Activated CD8-positive, alpha-beta T cell treated with anti-CD3 and anti-CD28 coated beads for 36 hours (primary cell): ENCODE measurements around the gene SLC9A5. TPM values are rescaled to one million over a fixed set of nuclear protein-coding genes. Genes with fewer than 3 reads are reported as not detected.

Source experiments
- ATAC-seq: fragments of 200-7000 bp; cut with Tn5 transposase; one replicate; pipeline ENCODE4 v1.10.0; 2021; ENCODE audit warnings: mild to moderate bottlenecking, moderate library complexity
- CTCF ChIA-PET: fragments of 350-600 bp; sonication (Branson Sonifier 250); formaldehyde crosslinking; loops from one replicate; lab custom pipeline; 2021; ENCODE audit warnings: antibody characterized with exemption; lab: Charles Lee
- POLR2A ChIA-PET: fragments of 350-600 bp; sonication (Branson Sonifier 250); formaldehyde crosslinking; loops from one replicate; lab custom pipeline; 2021; ENCODE audit warnings: antibody characterized with exemption; lab: Charles Lee
- DNase-seq: peaks from one replicate; pipeline ENCODE4 v3.0.0-alpha.2; 2020
- H3K27ac Mint-ChIP-seq: one replicate; pipeline ENCODE4 v1.8.0; 2021; ENCODE audit warnings: mild to moderate bottlenecking, mixed read lengths
- H3K27me3 Mint-ChIP-seq: one replicate; pipeline ENCODE4 v1.8.0; 2021; ENCODE audit warnings: mixed read lengths
- H3K36me3 Mint-ChIP-seq: one replicate; pipeline ENCODE4 v1.8.0; 2021; ENCODE audit warnings: low read depth, mixed read lengths
- H3K4me1 Mint-ChIP-seq: one replicate; pipeline ENCODE4 v1.8.0; 2021; ENCODE audit warnings: low read depth, mixed read lengths
- H3K4me3 Mint-ChIP-seq: one replicate; pipeline ENCODE4 v1.8.0; 2021; ENCODE audit warnings: mild to moderate bottlenecking, moderate library complexity, mixed read lengths
- H3K9me3 Mint-ChIP-seq: one replicate; pipeline ENCODE4 v1.8.0; 2021; ENCODE audit warnings: mixed read lengths
- CTCF ChIP-seq: fragments of 200-600 bp; IDR thresholded peaks from one replicate; pipeline ENCODE4 v1.8.0; 2022; ENCODE audit warnings: antibody characterized with exemption, mild to moderate bottlenecking
- intact Hi-C: fragments of 100-400 bp; cut with micrococcal nuclease; formaldehyde crosslinking; loops from one replicate; pipeline ENCODE4 v1.10.0; 2022
- total RNA-seq, 2 experiments: library from RNA; stranded (reverse); gene quantifications; one replicate each; pipeline ENCODE4 v1.2.3, GENCODE V29; 2021

Gene SLC9A5
- total RNA-seq, 2 experiments from 2014 or later = 7.7 to 8.1 TPM

GRCh38 chr16:67201411-67202345 is 47.1 kb upstream of the SLC9A5 start:
- Mint-ChIP-seq H3K36me3 (peaks cover 33% of the 10 kb centered on the region), H3K27ac (no peak overlapping the region), H3K27me3 (no peaks in the 10 kb centered on the region), H3K4me1 (peaks cover 4% of the 10 kb centered on the region), H3K4me3 (no peak overlapping the region), H3K9me3 (no peaks in the 10 kb centered on the region)
- ChIA-PET POLR2A (interaction anchor here (2.0 to 2.4 kb wide), 2 partner anchors 10 to 26 kb away, joined by 4 to 10 read pairs; partner anchors contain the start of gene TMEM208), CTCF (no interaction called here)
- no peak for ATAC-seq
- intact Hi-C loops = no loop called here
- DNase-seq = no peak
- TF ChIP-seq CTCF = no peak

- Mint-ChIP-seq H3K27me3 (no peaks in the 10 kb centered on the region), H3K9me3 (no peaks in the 10 kb centered on the region), H3K36me3 (peaks cover 29% of the 10 kb centered on the region), H3K4me3 (no peak overlapping the region), H3K27ac (no peak overlapping the region), H3K4me1 (no peaks in the 10 kb centered on the region)
- no peak for ATAC-seq
- intact Hi-C loops = no loop called here
- CTCF ChIA-PET = no interaction called here
- TF ChIP-seq CTCF = no peak
- POLR2A ChIA-PET = interaction anchor here (2.0 to 2.4 kb wide), 2 partner anchors 9 to 25 kb away, joined by 4 to 10 read pairs; partner anchors contain the start of gene TMEM208
- no peak for DNase-seq
These were observed 46.4 kb upstream of the SLC9A5 start for GRCh38 chr16:67202426-67202825.

- Mint-ChIP-seq H3K36me3 (peaks cover 25% of the 10 kb centered on the region), H3K27me3 (no peaks in the 10 kb centered on the region), H3K4me1 (no peaks in the 10 kb centered on the region), H3K4me3 (no peak overlapping the region), H3K27ac (no peak overlapping the region), H3K9me3 (no peaks in the 10 kb centered on the region)
- POLR2A ChIA-PET = interaction anchor here (1.8 to 2.4 kb wide), 3 partner anchors 9 to 24 kb away, joined by 4 to 10 read pairs (median 7); partner anchors contain the start of gene TMEM208
- DNase-seq (no peak), ATAC-seq (no peak)
- intact Hi-C loops = no loop called here
- no peak for TF ChIP-seq CTCF
- CTCF ChIA-PET = no interaction called here
These were observed 45.8 kb upstream of the SLC9A5 start for GRCh38 chr16:67202956-67203493.

GRCh38 chr16:67204076-67204475 is 44.7 kb upstream of the SLC9A5 start:
- no peak for ATAC-seq
- no peaks in the 10 kb centered on the region for H3K9me3 Mint-ChIP-seq

More at GRCh38 chr16:67204076-67204475, 44.7 kb upstream of the SLC9A5 start:
- no peaks in the 10 kb centered on the region for H3K27me3 Mint-ChIP-seq
- ChIA-PET CTCF (no interaction called here), POLR2A (interaction anchor here (1.1 to 1.8 kb wide), 2 partner anchors 8 to 10 kb away, joined by 4 to 7 read pairs; no protein-coding TSS in a partner anchor)
- no peaks in the 10 kb centered on the region for H3K4me1 Mint-ChIP-seq
- intact Hi-C loops = no loop called here
- no peak overlapping the region for H3K4me3 Mint-ChIP-seq
- no peak for DNase-seq
- TF ChIP-seq CTCF = no peak
- H3K27ac Mint-ChIP-seq = peak overlapping the region; percentile 52
- H3K36me3 Mint-ChIP-seq = peaks cover 19% of the 10 kb centered on the region
